GM21423 (cell line): ENCODE results near the gene SCN1A.
"Not testable (repeated sequence)": the region's sequence is repeated elsewhere in the genome, so short reads cannot be mapped to it uniquely, and the experiment has no call there.

Experiments
- ATAC-seq: cut with Tn5 transposase; IDR thresholded peaks from one replicate; pipeline ENCODE4 v1.9.1; 2021; ENCODE audit warnings: mild to moderate bottlenecking, moderate library complexity; ENCODE audit not compliant: unreplicated experiment

Gene SCN1A

DNA sequence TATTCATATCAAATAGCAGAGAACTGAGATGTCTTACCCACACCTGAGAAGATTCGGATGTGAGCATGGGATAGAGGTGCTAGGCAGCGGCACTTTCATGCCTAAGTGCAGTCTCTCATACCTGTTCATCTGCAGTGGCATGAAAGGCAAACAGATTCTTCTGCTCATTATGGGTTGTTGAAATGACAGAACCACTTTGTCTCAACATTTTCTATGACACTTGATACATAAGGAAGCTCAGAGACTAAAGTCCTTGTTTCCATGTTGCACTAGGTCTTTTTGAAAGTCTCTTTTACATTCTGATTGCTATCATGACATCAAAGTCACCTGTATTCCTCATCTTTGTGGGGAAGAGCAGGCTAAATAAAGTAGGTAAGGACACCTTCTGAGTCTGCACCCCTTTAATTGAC, 8.0 kb upstream of the SCN1A start:
- no peak for ATAC-seq

DNA sequence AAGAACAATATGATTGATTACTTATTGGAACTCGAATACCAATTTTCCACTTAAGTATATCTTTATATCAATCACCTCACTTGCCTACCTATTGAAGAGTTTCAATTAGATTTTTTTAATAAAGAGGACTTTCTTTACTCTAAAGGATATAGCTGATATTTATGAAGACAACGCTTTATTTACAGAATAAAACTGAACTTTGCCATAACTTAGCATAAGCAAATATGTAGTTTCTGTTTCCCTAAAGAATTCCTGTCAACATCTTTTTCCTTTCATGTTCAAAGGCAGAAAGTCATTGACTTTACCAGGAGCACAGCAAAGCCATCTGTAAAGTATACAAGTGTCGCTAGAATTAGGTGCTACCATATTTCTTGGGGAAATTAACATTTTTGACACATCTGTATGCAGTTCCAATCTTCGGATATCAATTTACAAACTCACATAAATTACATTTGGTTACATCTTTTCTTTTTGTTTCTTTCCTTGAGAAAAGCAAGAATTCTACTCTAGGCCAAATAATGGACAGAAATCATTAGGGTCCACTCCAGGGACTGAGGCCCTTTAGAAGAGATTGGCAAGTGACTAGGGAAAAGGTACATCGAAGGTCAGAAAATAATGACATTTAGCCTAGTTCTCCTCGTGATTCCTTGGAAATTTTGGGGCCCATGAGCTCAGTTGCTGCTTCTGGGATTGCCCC, 7.5 kb upstream of the SCN1A start:
- ATAC-seq = no peak

DNA sequence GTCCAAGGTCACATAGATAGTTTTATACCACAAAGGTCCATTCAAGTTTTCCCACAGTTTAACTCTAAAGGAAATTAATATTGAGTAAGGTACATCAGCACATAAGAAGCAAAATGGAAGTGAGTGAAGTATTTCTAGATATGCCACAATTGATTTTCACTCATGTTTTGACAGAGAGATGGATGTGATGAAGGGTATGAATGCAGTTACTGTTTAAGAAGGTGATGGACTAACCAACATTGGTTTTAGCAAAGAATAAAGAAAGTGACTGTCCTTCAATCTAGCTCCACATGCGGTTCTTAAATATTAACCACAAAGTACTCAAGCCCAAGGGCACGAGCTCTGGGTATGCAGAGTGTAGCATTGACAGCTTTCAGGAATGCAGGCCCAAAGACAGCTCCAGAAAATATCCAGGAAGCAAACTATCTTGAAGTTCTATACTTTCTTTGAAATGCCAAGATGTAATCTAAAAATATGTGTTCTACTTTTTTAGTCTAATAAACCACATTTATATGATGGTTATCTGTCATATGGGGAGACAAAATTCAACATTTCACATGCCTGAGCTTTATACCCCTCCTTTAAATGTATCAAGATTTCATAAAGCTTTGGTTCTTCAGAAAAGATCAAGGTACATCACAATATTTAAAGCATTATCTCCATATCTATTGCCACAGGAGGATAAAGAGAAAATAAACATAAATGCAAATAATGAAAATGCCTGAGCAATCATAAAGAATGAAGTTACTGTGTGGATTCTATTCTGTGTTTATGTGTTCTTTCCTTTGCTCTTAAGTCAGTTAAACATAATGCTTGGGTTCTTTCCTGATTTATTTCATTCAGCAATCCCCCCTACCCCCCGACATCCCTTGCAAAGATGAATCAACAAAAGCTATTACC, 6.7 kb upstream of the SCN1A start:
- ATAC-seq = no peak

DNA sequence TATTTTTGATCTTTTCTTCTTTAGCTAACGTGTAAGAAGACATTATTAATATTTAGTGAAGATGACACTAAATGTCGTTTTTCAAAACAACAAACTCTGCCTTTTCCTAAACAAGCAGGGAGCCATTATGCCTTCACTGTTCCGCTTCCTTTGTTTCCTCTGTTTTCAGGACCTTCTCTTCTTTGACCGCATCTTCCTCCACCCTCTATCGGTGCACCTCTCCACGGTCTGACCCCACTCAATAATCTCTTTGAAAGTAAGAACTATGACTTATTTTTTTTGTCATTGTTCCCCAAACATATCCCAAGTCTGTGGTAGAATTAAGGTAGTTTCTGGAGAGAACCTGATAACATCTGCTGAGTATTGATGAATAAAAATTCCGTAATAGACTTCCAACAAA, 5.8 kb upstream of the SCN1A start:
- ATAC-seq = no peak

DNA sequence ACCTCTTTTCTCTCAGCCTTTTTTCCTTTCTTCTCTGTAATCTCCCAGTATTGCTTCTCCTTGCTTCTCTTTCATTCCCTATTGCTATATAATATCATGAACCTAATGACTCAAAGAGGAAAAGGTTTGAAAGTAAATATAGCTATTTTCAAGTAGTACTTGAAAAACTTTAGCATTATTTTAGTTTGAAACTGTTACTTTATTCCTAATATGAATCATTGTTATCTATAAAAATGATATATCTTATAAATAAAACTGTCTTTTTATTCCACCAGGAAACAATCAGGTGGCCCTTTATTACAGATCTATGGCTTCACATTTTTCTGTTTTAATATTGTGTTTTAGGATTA, 311 bp upstream of the SCN1A start:
- ATAC-seq = no peak

DNA sequence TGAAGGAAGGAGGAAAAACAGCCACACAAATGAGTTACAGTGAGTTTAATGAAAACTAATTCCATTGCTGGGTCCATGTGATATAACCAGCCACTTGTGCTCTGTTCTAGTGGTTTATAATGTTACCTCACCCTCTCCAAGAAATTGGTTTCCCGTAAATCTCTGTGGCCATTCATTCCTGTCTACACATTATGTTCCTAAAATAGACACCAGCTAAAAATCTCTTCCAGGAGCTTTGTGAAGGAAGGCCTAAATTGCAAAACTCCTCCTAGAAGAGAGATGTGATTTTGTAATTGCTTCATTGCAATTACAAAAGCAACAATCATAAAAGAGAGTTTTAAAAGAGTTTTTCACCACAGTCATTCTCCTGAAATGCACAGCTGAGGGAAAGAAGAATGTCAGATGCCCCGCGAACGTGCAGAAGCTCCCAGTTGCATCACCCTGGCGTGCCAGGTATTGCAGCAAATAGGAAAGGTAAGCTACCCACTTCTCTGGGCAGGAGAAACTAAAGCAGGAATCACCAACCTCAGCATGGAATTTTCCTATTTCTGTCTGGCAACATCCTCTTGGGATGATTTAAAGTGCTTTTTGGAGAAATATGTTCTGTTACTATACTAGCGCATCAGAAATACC, 1.7 kb downstream of the SCN1A start:
- no peak for ATAC-seq

DNA sequence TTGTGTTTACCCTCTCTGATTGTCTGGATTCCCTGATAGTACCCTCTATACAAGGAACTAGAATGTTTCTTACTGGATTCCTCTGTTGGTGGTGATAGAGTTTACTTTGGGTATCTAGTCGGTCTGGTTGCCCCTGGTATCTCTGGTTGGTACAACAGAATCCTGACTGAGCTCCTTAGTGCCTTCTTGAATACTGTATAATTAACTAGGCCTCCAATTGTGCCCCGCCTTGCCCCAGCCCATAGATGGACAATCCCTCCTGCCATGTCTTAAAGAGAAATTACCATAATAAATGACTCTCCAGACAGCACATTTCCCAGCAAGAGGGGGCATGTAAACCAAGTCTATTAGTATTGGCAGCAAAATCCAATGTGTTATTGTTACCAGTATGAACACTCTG, 2.3 kb downstream of the SCN1A start:
- no peak for ATAC-seq

DNA sequence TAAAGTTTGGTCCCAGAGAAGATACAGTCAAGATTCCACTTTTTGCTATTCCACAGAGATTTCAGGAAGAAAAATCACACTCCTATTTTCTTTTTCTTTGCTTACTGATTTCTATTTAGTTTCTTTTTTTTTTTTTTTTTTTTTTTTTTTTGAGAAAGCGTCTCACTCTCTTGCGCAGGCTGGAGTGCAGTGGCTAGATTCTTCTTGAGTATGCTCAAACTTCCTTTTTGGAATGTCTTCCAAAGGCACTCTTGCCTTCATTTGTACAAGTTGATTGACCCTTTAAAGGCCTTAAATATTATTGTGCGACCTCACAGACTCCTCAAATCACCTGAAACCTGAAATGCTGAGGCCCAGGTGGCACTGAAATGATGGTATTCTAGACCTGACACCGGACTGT, 9.6 kb downstream of the SCN1A start:
- no peak for ATAC-seq

DNA sequence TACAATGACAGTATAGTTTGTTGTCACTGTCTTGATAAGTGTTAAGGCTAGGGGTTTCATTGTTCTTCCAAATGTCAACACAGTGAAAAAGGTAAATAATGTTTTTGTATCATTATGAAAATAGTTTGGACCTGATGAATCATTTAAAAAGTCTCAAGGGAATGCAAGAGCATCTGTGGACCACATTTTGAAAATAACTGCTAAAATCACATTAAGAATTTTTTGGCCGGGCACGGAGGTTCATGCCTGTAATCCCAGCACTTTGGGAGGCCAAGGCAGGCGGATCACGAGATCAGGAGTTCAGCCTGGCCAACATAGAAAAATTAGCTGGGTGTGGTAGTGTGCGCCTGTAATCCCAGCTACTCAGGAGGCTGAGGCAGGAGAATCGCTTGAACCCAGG, 10.3 kb downstream of the SCN1A start:
- ATAC-seq = no peak

DNA sequence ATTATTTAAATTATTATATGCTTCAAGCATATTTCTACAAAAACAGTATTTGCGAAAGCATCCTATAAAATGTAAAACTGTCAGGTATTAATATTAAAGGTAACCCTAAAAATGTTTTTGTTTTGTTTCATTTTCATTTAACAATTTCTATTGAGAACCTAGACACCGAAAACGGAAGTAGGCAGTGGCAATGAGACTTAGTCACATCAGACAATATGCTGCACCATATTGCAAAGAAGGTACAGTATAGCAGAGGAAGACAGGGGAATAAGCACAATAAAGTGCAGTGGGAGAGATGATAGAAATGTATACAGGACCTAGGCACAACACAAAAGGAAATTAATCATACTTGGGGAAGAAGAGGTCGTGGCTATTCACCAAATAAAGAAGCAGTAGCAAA, 12.2 kb downstream of the SCN1A start:
- no peak for ATAC-seq

DNA sequence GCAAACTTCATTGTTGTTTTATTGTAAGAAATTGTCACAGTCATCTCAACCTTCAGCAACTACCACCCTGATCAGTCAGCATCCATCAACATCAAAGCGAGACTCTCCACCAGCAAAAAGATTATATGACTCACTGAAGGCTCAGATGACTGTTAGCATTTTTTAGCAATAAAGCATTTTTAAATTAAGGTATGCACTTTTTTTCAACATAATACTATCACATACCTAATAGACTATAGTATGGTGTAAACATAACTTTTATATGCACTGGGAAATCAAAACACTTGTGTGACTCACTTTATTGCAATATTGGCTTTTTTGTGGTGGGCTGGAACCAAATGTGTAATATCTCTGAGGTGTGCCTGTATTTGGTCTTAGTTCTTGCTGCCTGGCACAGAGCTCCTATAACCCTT, 15.6 kb downstream of the SCN1A start:
- no peak for ATAC-seq

DNA sequence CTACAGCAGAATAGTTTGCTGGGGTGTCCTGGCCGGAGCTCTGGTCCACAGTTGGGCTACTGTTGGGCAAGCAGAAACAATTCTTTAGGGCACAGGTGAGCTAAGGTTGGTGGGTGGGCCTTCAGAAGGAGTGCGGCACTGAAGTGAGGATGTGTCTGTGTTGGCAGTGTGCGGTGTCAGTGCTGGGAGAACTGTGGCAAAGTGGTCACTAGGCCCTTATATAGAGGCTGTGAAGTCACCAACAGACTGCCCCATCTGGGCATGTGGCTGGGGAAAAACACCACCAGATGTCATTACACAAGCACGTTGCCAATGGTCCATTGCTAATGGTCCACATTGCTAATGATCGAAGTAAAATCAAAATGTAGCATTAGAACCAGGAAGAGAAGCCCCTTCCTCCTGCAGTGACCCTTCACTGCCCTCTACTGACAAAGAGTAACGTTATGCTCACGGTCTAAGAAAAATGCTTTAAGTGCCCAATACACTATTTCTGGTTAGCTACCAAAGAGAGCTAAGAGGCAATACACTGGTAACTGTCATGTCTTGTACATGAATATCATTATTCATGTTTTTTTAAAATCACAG, 21.3 kb downstream of the SCN1A start:
- peak; percentile 44 for ATAC-seq

DNA sequence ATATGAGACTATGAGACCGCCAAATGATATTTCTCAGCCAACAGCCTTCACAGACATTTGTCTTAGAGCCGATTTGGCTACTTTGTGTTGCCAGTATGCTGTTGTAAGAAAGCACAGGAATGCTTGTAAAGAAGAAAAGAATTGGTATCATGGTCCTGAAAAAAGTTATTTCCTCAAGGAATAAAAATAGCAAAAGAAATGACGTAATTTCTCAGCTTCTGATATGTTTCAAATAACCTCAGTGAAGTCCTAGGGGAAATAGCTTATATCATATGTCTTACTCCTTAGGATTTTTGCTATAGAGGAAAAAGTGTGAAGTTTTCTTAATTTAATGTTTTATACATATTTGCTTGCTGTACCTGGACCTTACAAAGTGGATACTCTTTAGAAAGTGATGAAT, 23.0 kb downstream of the SCN1A start:
- no peak for ATAC-seq

DNA sequence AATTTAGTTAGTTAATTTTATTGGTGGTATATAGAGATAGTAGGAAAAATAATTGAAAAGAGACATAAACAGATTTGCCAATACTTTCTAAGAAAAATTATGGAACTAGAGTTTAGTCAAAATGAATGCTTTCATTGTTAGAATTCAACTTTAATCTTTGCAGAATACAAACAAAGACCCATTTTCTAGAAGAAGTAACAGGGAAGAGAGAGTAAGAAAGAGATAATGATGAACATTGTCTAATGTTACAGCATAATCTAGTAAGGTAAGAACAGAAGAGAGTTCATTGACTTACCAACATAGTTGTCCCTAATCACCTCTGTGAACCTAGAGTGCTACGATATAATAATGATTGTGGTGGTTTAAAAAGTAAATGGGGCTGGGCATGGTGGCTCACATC, 23.7 kb downstream of the SCN1A start:
- ATAC-seq = no peak

DNA sequence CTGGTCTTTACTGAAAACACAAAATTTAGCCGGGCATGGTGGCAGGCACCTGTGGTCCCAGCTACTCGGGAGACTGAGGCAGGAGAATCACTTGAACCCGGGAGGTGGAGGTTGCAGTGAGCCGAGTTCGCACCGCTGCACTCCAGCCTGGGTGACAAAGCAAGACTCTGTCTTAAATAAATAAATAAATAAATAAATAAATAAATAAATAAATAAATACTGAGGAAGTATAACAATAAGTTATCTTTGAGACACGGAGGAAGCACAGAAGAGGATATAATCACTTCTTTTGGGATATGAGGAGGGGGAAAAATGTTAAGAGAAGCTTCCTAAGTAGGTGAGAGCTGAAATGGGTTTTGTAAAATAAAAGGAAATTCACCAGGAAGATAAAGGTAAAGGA, 24.5 kb downstream of the SCN1A start:
- ATAC-seq = not testable (repeated sequence)

DNA sequence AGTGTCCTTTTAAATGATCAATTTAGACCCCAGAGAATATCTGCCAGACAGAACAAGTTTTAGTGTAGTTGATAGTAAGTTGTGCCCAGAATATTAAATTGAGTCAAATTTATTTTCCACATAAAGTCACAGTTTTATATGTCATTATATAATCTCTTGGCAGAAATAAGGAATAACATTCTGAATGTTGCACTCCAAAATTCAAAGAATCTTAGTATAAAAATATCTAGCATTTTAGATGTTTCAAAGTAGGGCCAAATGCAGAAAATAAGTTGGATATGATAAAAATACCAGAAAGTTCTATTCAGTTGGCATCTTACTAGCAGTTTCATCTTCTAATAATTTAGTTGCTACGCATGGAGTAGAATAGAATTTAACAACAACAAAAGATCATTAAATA, 33.5 kb downstream of the SCN1A start:
- no peak for ATAC-seq

DNA sequence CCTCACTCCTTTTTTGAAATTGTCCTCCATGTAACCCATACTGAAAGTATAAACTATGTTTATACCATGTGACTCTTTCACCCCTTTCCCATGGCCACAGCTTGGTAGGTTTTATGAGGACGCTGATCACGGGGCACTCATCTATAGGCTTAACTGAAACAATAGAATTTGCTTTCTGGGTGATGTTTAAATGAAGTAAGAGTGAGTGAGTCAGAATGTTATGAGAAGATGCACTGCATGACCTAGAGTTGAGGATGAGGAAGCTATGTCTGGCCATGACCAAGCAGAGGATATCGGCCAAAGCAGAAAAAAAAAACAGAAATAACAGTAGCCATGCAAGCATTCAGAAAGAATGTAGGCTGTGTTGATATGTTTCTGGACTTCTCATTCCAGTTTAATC, 34.9 kb downstream of the SCN1A start:
- ATAC-seq = no peak

DNA sequence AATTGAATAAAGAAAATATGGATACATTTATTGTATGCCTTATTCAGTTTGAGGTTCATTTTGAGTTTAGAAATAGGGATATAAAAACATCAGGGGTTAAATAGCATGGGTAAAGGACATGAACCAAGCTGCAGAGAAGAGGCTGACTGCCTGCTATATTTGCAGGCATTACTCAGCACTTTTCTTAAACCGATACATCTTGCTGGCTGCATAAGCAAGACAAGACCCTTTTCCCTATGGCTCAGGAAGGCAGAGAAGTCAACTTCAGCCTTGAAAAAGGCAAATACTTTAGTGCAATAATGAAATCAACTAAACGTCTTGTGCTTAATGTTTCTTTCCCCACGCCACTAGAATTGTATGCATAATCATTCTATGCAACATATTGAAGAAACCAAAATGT, 36.4 kb downstream of the SCN1A start:
- no peak for ATAC-seq

DNA sequence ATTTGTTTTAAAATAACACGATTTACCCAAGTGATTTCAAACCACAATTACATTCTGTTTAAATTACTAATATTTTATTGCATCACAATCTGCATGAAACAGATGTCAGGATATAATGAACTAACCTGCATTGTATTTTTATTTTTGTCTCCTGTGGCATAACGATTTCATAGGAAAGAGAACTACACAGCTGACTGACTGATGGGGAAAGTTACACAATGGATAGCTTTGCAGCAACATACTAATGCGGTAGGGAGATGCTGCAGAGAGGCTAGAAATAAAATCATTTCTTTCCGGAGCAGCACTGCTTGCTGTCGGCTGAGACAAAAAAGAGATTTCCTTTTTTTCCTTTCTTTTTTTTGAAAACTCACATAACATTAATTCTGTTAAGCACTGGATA, 36.9 kb downstream of the SCN1A start:
- no peak for ATAC-seq

DNA sequence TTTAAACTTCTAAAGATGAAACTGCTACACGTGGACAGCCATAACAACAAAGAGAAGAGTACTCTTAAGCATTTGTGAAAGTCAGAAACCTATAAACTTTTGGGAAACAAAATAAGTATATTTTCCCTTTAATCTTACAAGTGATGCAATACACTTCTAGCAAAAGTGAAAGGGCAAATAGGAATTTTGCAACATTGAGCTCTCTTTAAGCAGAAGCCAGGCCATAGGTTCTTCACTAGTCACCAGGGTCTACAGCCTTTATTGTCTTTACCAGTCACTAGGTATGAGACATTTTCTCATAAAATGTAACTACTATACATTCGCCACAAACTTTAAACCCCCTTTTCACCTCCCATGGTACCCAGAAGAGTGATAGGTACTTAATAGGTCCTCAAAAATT, 37.5 kb downstream of the SCN1A start:
- ATAC-seq = no peak

DNA sequence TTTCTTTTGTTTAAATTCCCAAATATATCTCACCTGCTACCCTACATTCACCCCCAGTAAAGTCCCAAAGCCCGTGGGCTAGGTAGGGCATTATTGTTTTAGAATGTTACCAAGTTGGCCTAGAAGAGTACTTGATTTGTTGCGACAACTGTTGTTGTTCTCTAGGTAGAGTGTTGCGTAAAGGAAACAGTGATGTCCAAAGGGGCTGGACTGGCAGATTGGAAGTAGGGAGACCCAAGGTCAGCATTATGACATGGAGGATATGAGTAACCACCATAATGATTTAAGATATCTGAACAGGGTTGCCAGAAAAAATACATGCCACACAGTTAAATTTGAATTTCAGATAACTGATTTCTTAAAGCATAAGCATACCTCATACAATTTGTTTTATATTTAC, 39.2 kb downstream of the SCN1A start:
- no peak for ATAC-seq

DNA sequence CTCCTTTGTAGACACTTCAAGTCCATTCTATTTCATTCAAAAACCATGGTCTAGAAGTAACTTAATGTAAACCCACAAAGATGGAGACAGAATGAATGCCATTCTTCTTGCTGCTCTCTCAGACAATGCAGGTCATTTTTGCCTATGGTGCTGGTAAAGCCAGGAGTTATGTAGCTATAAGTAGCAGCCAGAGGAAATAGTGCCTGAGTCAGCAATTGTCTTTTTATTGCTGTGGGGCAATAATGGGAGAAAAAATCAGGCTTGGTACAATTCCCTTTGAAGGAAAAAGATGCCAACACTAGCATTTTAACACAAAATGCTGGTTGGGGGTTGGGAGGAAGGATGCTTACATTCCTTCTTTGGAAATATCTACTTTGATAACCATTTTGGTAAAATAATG, 43.5 kb downstream of the SCN1A start:
- ATAC-seq = no peak
